Activated CD4-positive, CD25-positive, alpha-beta regulatory T cell treated with anti-CD3 and anti-CD28 coated beads, Interleukin-2, amount 50 U/mL, for 24 hours (primary cell): ENCODE results near the gene ARHGAP5.

ENCODE experiments used
- ATAC-seq, 2 donors: fragments of 150-1000 bp; cut with Tn5 transposase; one replicate each; pipeline ENCODE4 v1.10.0; 2021; ENCODE audit warnings: mild to moderate bottlenecking in 1 of 2, moderate library complexity in 1 of 2

The ARHGAP5 gene, protein sequence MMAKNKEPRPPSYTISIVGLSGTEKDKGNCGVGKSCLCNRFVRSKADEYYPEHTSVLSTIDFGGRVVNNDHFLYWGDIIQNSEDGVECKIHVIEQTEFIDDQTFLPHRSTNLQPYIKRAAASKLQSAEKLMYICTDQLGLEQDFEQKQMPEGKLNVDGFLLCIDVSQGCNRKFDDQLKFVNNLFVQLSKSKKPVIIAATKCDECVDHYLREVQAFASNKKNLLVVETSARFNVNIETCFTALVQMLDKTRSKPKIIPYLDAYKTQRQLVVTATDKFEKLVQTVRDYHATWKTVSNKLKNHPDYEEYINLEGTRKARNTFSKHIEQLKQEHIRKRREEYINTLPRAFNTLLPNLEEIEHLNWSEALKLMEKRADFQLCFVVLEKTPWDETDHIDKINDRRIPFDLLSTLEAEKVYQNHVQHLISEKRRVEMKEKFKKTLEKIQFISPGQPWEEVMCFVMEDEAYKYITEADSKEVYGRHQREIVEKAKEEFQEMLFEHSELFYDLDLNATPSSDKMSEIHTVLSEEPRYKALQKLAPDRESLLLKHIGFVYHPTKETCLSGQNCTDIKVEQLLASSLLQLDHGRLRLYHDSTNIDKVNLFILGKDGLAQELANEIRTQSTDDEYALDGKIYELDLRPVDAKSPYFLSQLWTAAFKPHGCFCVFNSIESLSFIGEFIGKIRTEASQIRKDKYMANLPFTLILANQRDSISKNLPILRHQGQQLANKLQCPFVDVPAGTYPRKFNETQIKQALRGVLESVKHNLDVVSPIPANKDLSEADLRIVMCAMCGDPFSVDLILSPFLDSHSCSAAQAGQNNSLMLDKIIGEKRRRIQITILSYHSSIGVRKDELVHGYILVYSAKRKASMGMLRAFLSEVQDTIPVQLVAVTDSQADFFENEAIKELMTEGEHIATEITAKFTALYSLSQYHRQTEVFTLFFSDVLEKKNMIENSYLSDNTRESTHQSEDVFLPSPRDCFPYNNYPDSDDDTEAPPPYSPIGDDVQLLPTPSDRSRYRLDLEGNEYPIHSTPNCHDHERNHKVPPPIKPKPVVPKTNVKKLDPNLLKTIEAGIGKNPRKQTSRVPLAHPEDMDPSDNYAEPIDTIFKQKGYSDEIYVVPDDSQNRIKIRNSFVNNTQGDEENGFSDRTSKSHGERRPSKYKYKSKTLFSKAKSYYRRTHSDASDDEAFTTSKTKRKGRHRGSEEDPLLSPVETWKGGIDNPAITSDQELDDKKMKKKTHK (N-terminal part only)

DNA sequence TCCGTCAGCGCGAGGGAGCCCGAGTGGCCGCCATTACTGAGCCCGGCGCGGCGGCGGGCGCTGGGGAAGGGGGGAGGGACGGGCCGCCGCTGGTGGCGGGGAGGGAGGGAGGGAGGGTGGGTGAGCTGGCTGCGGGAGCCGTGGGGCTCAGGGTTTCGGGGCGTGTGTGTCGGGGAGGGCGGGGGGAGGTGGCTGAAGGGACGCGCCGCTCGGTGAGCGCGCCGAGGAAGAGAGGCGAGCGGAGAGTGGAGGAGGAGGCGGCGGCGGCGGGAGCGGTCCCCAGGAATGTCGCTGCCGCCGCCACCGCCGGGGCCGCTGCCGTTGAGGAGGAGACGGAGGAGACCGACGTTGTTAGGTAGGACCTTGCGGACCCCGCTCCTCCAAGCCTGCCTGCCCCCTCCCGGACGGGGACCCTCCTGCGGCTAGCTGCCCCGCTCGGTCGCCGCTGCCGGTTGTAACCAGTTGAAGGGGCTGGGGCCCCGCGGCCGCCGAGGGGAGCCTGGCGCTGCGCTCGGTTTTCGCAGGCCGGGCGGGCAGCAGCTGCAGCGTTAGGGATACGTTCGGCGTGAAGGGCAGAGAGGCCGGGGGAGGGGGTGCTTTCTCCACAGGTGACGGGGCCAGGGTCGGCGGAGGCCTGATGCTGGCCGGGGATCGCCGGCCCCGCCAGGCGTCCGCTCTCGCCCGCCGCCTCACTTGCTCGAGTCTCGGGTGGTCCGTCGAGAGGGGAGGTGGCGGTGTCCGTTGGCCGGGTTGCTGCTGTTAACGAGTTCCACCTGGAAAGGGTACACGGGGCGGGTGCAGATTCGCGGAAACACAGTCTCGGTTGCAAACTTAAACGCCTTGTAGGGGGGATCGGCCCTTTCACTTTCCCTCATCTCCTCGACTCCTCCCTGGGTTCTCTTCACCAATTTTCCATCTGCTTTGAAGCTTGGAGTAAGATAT is at the start of gene ARHGAP5:
Gene ARHGAP5, plus strand, starts transcription at position 224 of the 942 bp plus-strand sequence. CDS start 13,366 bp downstream, outside the sequence.
- peak; percentile 14 to 21 for ATAC-seq

DNA sequence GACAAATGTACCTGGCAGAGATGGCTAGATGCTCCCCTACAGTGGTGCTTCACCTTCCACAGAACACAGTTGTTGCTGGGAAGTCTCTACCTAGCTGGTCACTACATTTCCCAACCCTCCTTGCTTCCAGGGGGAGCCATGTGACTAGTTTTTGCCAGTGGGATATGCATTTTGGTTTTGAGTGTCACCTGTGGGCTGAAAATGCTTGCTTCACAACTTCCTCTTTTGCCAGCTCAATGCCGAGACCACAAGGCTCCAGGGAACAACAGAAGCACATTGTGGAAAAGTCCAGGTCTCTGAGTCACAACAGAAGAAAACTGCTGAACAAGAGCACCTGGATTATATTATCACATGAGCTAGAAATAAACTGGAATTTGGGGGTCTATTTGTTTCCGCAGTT is 48.5 kb upstream of the ARHGAP5 start:
- ATAC-seq = no peak

DNA sequence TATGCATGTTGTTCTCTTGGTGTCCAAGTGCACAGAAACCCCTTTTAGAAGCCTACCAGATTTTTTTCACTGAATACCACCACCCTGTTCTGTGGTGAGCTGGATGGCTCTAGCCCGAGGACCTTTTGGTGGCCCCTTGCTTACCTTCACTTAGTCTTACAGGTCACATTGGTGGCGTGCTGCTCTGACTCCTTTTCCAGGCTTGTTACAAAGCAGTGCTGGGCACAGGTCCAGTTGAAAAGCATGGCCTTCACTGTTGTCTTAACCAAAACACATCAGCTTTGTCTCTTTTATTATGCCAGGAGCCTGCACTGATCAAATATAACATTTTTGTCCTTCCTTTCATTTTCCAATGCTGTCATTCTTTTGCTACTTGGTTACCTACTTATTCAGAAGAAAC is 43.6 kb upstream of the ARHGAP5 start:
- no peak for ATAC-seq

DNA sequence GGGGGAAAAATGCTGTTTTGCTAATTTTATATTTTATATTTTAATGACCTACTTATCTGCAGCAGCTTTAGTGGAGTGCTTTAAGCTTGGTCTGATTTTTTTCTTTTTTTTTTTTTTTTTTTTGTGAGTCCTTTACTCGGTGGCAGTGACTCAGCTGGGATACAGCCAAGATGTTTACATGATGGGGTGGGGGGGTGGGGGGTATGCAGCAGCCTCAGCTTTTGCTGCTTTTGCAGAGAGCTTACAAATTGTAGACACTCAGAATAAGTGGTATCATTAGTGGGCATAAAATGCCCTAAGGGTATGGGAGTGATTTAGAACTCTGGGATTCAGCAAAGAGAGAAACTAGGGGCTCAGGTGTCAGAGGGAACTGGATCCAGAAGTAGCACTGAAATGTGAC is 38.2 kb upstream of the ARHGAP5 start:
- ATAC-seq = no peak

DNA sequence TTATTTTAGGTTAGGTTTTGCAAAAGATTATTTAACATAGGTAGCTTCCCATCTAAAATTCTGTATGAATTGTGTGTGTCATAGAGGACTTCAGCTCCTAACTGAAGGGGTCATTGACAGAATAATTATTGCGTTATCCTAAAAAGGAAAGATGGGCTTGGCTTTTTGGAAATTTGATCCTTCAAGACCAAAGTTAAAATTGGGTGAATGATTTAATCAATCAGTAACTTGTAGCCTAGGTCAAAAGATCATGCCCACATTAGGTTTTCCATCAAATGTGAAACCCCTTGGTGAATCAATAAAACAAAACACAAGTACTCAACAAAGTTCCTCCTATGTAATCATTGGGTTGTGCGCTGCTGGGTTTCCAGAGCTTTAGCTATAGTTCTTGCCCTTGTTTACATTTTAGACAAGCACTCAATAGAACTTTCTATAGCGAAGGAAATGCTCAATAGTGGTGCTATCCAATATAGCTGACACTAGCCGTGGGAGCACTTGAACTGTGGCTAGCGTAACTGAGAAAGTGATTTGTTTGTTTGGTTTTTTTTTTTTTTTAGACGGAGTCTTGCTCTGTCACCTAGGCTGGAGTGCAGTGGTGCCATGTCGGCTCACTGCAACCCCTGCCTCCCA is 37.6 kb upstream of the ARHGAP5 start:
- no peak for ATAC-seq

DNA sequence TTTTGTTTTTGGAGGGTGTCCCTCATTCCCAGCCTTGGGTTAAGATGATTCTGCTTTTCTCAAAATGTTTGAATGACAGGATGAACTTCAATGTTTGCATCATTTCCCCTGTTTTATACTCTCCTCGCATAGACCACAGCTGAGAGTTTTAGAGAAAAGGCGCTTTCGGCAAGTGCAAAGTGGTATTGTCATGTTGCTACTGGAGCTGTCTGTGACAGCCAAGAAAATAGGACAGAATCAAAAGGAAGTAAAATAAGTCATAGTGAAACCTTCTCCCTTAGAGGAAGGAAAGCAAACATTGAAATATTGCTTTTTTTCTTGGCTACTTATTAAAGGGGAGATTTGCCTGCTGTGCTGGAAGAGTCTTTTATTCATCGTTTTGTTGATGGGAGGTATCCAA is 33.5 kb upstream of the ARHGAP5 start:
- no peak for ATAC-seq

DNA sequence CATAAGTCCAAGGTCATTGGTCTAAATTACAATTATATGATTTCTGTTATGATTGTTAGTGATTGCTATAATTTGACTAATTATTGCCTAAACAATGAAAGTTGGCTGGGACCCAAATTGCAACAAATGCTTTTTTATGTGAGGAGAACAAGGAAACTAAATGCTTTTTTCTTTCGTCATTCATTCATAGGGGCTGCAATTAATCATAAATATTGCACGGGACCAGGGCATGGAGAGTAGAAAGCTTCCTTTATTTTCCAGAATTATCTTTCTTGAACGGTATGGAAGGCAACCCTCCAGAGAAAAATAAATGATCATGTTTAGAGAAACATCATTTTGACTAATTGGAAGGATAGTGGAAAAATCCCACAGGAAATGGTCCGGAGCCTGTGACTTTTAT is 32.6 kb upstream of the ARHGAP5 start:
- no peak for ATAC-seq

DNA sequence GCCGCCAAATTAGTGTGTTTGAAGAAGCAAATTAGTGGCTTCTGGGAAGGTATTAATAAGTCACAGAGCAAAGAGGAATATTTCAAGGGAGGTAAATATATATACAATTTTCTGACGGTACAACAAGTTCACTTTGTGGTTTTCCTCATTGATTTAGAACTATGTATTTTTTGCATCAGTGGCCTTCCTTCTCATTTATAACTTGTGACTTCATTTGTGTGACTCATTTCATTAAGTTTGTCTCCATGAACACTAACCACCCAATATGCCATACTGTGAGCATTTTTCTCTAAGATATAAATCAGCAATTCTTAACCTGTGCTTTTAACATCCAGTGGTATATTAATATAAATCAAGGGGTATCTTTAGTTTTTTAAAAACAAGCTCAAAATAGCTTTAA is 29.3 kb upstream of the ARHGAP5 start:
- ATAC-seq = no peak

DNA sequence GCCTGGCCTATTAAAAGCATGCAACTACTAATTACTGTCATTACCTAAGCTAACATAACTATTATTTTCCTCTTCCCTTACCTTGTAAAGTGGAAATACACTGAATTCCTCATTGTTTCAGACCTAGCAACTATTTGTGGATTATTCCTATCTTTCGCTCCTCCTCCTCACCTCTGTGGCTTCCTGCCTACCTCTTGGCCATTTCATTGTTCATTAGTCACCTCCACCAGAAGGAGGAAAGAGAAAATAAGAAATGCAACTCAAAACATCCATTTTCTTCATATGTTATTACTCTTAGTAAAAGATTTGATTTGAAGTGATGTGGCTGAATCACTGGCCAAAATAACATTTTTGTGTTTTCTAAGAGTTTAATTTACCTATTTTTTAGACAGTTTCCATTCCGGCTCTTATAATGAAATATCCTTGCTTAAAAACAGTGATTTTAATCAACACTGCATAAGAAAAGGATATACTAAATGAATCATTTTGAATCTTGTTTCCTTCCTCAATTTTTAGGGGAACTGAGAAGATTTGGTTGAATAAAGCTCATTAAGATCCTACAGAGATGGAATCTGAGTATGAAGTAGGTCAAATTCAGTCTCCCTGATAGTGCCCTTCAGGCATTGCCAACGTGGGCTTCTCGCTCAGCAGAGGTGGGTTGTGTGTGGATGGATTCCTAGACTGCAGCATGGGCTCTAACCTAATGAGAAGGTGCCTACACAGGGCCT is 27.6 kb upstream of the ARHGAP5 start:
- ATAC-seq = no peak

DNA sequence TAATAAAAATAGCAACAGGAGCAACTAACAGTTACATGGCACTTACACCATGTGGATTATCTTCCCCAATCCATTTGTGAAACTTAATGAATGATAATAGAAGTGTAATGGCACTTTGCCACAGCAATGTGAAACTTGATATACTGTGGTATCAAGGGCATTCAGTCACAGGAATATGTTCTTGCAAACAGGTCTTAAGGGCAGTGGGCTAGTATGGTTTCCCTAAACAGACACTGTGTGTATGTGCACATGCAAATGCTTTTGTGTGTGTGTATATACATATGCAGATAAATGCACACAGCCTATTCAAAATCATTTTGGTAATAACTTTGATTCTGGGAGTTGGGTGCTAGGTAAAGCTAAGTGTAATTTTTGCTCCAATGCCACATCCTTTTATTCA is 26.2 kb upstream of the ARHGAP5 start:
- no peak for ATAC-seq

DNA sequence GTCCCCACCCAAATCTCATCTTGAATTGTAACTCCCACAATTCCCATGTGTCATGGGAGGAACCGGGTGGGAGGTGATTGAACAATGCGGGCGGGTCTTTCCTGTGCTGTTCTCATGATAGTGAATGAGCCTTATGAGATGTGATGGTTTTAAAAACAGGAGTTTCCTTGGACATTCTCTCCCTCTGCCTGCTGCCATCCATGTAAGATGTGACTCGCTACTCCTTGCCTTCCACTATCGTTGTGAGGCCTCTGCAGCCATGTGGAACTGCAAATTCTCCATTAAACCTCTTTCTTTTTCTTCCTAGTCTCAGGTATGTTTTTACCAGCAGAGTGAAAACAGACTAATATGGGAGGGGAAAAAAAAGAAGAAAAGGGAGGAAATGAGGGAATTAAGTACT is 22.6 kb upstream of the ARHGAP5 start:
- ATAC-seq = no peak

DNA sequence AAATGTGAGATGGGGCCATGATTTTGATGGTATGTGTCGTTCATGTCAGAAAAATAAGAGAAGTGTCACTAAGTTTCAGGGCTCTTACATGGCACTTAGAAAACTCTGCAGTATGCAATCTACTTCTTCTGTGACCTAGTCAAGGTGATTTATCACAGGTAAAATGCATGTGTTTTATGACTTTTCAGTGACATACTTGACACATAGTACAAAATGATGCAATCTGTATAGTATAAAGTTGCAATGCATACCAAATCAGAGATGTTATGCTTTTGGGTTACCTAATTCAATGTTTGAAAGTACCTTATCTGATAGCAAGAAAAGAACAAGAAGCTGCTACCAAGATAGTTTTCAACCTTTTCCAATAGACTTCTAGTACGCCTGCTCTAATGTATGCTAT is 21.9 kb upstream of the ARHGAP5 start:
- ATAC-seq = no peak

DNA sequence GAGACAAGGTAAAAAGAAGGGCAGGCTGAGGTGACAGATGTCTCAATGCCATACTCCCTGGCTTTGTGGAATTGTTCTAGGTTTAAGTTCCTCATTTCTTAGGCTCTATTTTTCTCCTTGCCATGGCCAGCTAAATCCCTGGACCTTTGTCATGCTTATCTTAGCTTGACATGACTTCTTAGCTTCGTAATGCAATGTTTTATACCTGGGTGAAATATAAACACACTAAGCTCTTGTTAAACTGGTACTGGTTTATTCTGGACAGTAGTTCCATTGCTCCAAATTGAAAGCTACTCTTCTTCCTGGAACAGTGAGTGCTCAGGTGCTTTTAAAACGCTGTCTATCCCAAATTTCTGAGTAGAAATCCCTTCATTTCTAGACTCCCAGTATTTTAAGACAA is 17.4 kb upstream of the ARHGAP5 start:
- ATAC-seq = no peak

DNA sequence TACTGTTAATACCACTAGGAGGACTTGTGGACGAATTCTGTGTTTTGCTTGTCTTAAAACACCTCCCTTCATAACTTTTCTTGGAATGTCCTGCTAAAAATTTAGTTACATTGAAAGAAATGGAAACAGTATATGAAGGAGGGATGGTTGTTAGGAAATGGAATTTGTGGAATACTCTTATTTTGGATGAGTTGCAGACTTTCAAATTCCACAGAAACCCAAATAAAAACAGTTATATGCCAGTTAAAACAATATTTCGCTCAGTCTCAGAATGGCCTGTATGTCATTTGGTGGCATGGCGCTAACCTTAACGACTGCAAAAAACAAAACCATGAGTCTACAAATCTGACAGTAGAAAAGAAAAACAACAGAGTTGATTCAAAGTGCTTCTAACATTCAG is 12.2 kb upstream of the ARHGAP5 start:
- no peak for ATAC-seq

DNA sequence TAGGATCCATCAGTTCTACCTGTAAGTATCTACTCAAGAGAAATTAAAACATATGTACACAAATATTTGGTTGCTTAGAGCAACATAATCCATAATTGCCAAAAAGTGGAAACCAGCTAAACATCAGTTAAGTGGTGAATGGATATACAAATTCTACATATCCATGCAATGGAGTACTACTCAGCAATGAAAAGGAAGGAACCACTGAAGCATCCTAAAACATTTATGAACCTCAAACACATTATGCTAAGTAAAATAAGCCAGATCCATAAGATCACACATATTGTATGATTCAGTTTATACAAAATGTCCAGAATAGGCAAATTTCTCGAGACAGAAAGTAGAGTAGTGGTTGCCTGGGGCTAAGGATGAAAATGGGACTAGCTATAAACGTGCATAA is 8.4 kb upstream of the ARHGAP5 start:
- no peak for ATAC-seq

DNA sequence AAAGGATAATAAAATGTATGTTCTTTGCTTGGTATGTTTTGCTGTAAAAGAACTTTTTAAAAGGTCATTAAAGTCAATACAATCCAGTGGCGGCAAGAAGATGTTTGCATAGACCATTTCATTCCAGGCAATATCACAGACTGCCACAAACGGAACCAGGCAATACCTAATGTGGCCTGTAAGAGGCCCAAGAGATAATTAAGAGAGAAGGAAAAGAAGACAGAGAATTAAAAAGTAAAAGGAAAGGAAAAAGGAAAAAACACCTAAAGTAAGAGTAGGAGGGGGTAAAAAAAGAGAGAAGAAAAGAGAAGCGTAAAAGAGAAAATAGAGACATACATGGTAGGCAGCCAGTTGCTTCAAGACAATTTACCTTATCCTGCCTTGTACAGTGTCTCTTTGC is 6.8 kb upstream of the ARHGAP5 start:
- ATAC-seq = no peak

DNA sequence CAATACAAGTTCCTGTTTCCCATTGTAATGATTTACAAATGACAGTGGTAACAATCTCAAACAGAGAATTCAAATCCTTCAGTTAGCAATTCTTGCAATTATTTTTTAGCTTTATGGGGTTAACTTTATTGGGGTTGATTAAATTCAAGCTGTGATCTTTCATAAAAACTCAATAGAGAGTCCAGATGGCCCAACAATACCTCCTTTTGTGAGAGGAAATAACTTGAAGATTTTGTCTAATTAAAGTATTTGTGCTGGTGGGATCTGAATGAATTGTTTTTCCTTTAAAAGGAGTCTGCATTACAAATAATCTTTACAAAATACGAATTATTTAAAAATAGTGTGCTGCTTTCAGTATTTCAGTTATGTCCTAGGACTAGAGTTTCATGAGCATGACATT is 4.4 kb upstream of the ARHGAP5 start:
- no peak for ATAC-seq

DNA sequence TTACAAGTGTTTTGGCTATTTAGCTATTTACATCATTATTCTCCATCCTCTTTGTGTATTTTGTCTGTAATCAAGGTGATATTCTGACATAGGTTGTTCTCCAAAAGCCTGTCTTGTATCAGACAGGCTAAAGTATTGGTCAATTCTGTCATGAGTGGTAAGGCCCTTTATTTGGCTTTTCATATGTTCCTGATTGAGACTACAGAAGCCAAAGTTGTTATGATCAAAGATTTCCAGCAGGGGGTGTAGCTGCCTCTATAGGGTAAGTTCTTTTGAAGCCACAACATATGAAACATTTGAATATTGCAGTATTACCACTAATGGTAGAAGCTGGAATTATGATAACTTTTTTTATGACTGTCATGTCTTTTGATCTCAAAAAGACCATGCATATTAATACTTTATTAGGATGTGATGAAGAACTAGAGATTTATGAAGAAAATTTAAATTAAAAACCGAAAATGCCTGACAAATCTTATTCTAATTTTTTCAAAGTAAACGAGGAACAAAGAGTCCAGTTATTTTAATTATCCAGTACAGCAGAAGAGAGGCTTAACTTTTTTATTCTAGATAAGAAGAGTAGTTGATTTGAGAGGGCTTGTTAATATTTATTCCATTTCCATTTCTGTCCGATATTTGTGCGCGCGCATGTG is 3.4 kb upstream of the ARHGAP5 start:
- peak in 1 of 2 donors; percentile 22 for ATAC-seq

DNA sequence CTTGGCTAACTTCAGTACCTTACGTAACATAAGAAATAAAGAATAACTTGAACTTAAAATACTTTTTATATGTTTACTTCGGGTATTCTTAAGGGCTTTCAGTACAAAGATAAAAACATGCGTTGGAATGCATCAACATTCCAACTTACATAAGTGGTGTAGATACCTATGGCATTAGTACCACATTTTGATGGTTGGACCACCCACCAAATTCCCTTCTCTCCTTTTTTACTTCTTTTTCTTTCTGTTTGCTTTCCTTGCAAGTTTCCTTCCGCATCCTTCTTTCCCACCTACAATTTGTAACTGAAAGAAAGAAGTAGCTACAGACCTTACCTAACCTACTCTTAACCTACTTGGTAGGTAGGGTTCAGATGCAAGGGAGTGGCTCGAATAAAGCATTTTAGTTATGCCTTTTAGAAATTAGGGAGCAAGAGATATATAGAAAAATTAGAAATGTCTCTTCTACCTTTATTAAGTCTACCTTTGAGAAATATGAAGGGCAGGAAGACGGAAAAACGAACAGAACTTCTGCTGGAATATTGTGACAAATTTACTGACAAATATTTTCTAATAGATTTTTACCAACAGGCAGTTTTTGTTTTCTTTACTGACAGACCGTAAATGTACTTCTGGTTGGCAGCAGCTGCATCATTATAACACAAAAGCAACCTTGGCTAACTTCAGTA is 2.1 kb upstream of the ARHGAP5 start:
- ATAC-seq = no peak
